HUES6 (cell line): ENCODE results near the gene MUC5B.

ENCODE experiments used
- H3K27ac ChIP-seq: 2 replicates; pipeline ENCODE4 v1.7.0; 2013; ENCODE audit warnings: low read depth, mild to moderate bottlenecking, low read length, inconsistent platforms
- H3K27me3 ChIP-seq: 2 replicates; pipeline ENCODE4 v1.6.1; 2013; ENCODE audit warnings: low read length; ENCODE audit not compliant: control insufficient read depth, insufficient read depth
- H3K36me3 ChIP-seq: 2 replicates; pipeline ENCODE4 v1.6.1; 2013; ENCODE audit warnings: low read length; ENCODE audit not compliant: control insufficient read depth, insufficient read depth
- H3K4me1 ChIP-seq: 2 replicates; pipeline ENCODE4 v1.6.1; 2013; ENCODE audit warnings: low read length; ENCODE audit not compliant: control insufficient read depth, insufficient read depth
- H3K4me3 ChIP-seq: 2 replicates; pipeline ENCODE4 v1.5.1; 2013; ENCODE audit warnings: low read depth, low read length
- H3K9ac ChIP-seq: one replicate; pipeline ENCODE4 v1.6.1; 2013; ENCODE audit warnings: mild to moderate bottlenecking, low read length
- H3K9me3 ChIP-seq: 2 replicates; pipeline ENCODE4 v1.6.1; 2013; ENCODE audit warnings: low read depth, low read length; ENCODE audit not compliant: control insufficient read depth, insufficient read depth

The MUC5B gene

GRCh38 chr11:1301220-1302000, 78.5 kb downstream of the MUC5B start:
- Histone ChIP-seq H3K27ac (no peak overlapping the region), H3K4me3 (no peak overlapping the region), H3K9ac (no peak overlapping the region)

GRCh38 chr11:1302041-1302460, 79.2 kb downstream of the MUC5B start:
- H3K4me1 ChIP-seq: peaks cover 31% of the 10 kb centered on the region
- H3K9me3 ChIP-seq: no peaks in the 10 kb centered on the region
- no peak overlapping the region for H3K27ac ChIP-seq
- no peak overlapping the region for H3K9ac ChIP-seq
- H3K4me3 ChIP-seq: no peak overlapping the region
- no peaks in the 10 kb centered on the region for H3K27me3 ChIP-seq
- peaks cover 12% of the 10 kb centered on the region for H3K36me3 ChIP-seq

More at GRCh38 chr11:1301220-1302000, 78.5 kb downstream of the MUC5B start:
- H3K36me3 ChIP-seq: peaks cover 12% of the 10 kb centered on the region
- no peaks in the 10 kb centered on the region for H3K9me3 ChIP-seq
- H3K27me3 ChIP-seq: no peaks in the 10 kb centered on the region
- H3K4me1 ChIP-seq: peaks cover 31% of the 10 kb centered on the region

- H3K27ac ChIP-seq: 0 out of 2 replicates have a peak overlapping the region, but pooled peaks have one; percentile 14
- no peaks in the 10 kb centered on the region for H3K9me3 ChIP-seq
- H3K4me3 ChIP-seq: no peak overlapping the region; the same call in 1 of the 2 replicates
- peaks cover 31% of the 10 kb centered on the region for H3K4me1 ChIP-seq
- no peaks in the 10 kb centered on the region for H3K27me3 ChIP-seq
- H3K36me3 ChIP-seq: peaks cover 12% of the 10 kb centered on the region
- no peak overlapping the region for H3K9ac ChIP-seq
Measured at GRCh38 chr11:1302461-1303125, 79.7 kb downstream of the MUC5B start.

GRCh38 chr11:1303126-1303821, 80.4 kb downstream of the MUC5B start:
- no peaks in the 10 kb centered on the region for H3K27me3 ChIP-seq
- H3K9me3 ChIP-seq: no peaks in the 10 kb centered on the region
- 0 out of 2 replicates have a peak overlapping the region, but pooled peaks have one; percentile 14 for H3K27ac ChIP-seq
- peak overlapping the region; percentile 3 for H3K9ac ChIP-seq
- H3K4me3 ChIP-seq: no peak overlapping the region; the same call in 1 of the 2 replicates
- H3K4me1 ChIP-seq: peaks cover 31% of the 10 kb centered on the region
- H3K36me3 ChIP-seq: peaks cover 6% of the 10 kb centered on the region

- Histone ChIP-seq H3K9me3 (no peaks in the 10 kb centered on the region), H3K27ac (no peak overlapping the region), H3K9ac (no peak overlapping the region), H3K36me3 (peaks cover 5% of the 10 kb centered on the region; the same call in 1 of the 2 replicates), H3K27me3 (no peaks in the 10 kb centered on the region), H3K4me1 (peaks cover 34% of the 10 kb centered on the region), H3K4me3 (no peak overlapping the region)
Measured at GRCh38 chr11:1303973-1304372, 81.1 kb downstream of the MUC5B start.

- Histone ChIP-seq H3K4me1 (peaks cover 30% of the 10 kb centered on the region), H3K27ac (no peak overlapping the region), H3K27me3 (no peaks in the 10 kb centered on the region), H3K36me3 (peaks cover 5% of the 10 kb centered on the region; the same call in 1 of the 2 replicates), H3K9ac (no peak overlapping the region), H3K4me3 (no peak overlapping the region), H3K9me3 (no peaks in the 10 kb centered on the region)
Measured at GRCh38 chr11:1304380-1304779, 81.5 kb downstream of the MUC5B start.

GRCh38 chr11:1305063-1305495, 82.2 kb downstream of the MUC5B start:
- Histone ChIP-seq H3K4me3 (no peak overlapping the region), H3K9ac (no peak overlapping the region), H3K36me3 (peaks cover 5% of the 10 kb centered on the region; the same call in 1 of the 2 replicates), H3K9me3 (no peaks in the 10 kb centered on the region), H3K27me3 (no peaks in the 10 kb centered on the region), H3K4me1 (peaks cover 27% of the 10 kb centered on the region), H3K27ac (no peak overlapping the region)

- Histone ChIP-seq H3K4me3 (no peak overlapping the region), H3K36me3 (peaks cover 5% of the 10 kb centered on the region; the same call in 1 of the 2 replicates), H3K9me3 (no peaks in the 10 kb centered on the region), H3K27me3 (no peaks in the 10 kb centered on the region), H3K4me1 (peaks cover 29% of the 10 kb centered on the region), H3K9ac (no peak overlapping the region), H3K27ac (no peak overlapping the region)
Measured at GRCh38 chr11:1305501-1306056, 82.7 kb downstream of the MUC5B start.

GRCh38 chr11:1306186-1307162, 83.6 kb downstream of the MUC5B start:
- Histone ChIP-seq H3K36me3 (peaks cover 5% of the 10 kb centered on the region; the same call in 1 of the 2 replicates), H3K27me3 (no peaks in the 10 kb centered on the region), H3K27ac (no peak overlapping the region), H3K9ac (no peak overlapping the region), H3K9me3 (peaks cover 7% of the 10 kb centered on the region), H3K4me3 (no peak overlapping the region), H3K4me1 (peaks cover 26% of the 10 kb centered on the region)
